Suprapubic skin (tissue), 4 donors: ENCODE data around the gene KCNJ6. TPM values are rescaled to one million over a fixed set of nuclear protein-coding genes. Genes with fewer than 3 reads are reported as not detected.
A peak's percentile ranks its signal among the peaks of the same experiment; 100 is the strongest.
"Not testable (repeated sequence)": the region's sequence is repeated elsewhere in the genome, so short reads cannot be mapped to it uniquely, and the experiment has no call there.

Experiments used
- DNase-seq, 2 donors: peaks; one replicate each; pipeline ENCODE4 v3.0.0-alpha.2; 2019; ENCODE audit warnings: low spot score in 2 of 2
- H3K27ac ChIP-seq: fragments of 200-600 bp; sonication (generic); one replicate; pipeline ENCODE4 v1.5.1; 2019
- H3K27me3 ChIP-seq: fragments of 200-600 bp; sonication (generic); one replicate; pipeline ENCODE4 v1.5.1; 2019
- H3K36me3 ChIP-seq: fragments of 200-600 bp; sonication (generic); one replicate; pipeline ENCODE4 v1.5.1; 2019
- H3K4me1 ChIP-seq: fragments of 200-600 bp; sonication (generic); one replicate; pipeline ENCODE4 v1.5.1; 2019
- H3K4me3 ChIP-seq: fragments of 200-600 bp; sonication (generic); one replicate; pipeline ENCODE4 v1.5.1; 2019; ENCODE audit warnings: mild to moderate bottlenecking
- H3K9me3 ChIP-seq: fragments of 200-600 bp; sonication (generic); one replicate; pipeline ENCODE4 v1.5.1; 2019
- EP300 ChIP-seq: sonication (generic); formaldehyde crosslinking; IDR thresholded peaks from one replicate; pipeline ENCODE4 v1.6.1; 2017; ENCODE audit warnings: antibody characterized with exemption
- POLR2A ChIP-seq, 2 donors: fragments of 450-650 bp; IDR thresholded peaks; one replicate each; pipeline ENCODE4 v1.6.1; 2017; ENCODE audit warnings: antibody characterized with exemption in 2 of 2, mild to moderate bottlenecking in 2 of 2, moderate library complexity in 2 of 2
- POLR2AphosphoS5 ChIP-seq, 3 donors: sonication (generic); formaldehyde crosslinking; IDR thresholded peaks; one replicate each; pipeline ENCODE4 v1.6.1; 2017; ENCODE audit warnings: antibody characterized with exemption in 3 of 3
- WGBS: methylation state at CpG from one replicate; pipeline ENCODE4 v1.1.5; 2018; 5-methylcytosine and 5-hydroxymethylcytosine counted together
- total RNA-seq, 4 donors: library from RNA; depleted of rRNA; stranded (reverse); fragments of >200 nt; gene quantifications; one replicate each; pipeline ENCODE4 v1.1.0, GENCODE V29; 2016
- TF ChIP-seq, protein P1 (sequence below), 2 donors: fragments of 200-600 bp in 1 of 2; fragments of 450-650 bp in 1 of 2; sonication (generic) in 1 of 2; IDR thresholded peaks; one replicate each; pipeline ENCODE4 v1.5.1; 2016 to 2019; ENCODE audit warnings: antibody characterized with exemption in 2 of 2, mild to moderate bottlenecking in 1 of 2, moderate library complexity in 1 of 2

Gene KCNJ6
- total RNA-seq, 4 donors from 2014 or later = not detected

DNA sequence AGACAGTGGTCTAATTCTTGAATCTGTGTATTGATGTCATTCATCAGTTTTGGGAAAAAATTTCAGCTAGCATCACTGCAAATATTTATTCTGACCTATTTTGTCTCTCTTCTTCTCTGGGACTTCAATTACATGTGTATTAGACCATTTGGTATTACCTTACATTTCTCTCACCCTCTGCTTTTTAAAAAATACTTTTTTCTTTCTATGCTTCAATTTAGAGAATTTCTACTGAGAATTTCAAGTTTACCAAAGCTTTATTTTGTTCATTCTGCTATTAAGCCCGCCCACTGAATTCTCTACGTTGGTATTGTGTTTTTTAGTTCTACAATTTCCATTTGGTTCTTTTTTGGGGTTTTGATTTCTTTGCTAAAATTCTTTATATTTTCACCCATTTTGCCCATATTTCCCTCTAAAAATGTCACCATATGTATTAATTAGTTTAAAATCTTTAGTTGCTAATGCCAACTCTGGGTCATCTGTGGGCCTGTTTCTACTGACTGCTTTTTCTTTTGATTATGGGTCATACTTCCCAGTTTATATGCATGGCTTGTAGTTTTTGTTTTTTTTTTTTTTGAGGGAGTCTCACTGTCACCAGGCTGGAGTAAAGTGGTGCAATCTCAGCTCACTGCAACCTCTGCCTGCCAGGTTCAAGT is 337.7 kb downstream of the KCNJ6 start:
- Histone ChIP-seq H3K4me3 (no peak overlapping the region), H3K36me3 (no peaks in the 10 kb centered on the region), H3K4me1 (no peaks in the 10 kb centered on the region), H3K9me3 (peaks cover 11% of the 10 kb centered on the region), H3K27ac (no peak overlapping the region), H3K27me3 (no peaks in the 10 kb centered on the region)
- TF ChIP-seq EP300 = no peak
- TF ChIP-seq, protein P1, sequence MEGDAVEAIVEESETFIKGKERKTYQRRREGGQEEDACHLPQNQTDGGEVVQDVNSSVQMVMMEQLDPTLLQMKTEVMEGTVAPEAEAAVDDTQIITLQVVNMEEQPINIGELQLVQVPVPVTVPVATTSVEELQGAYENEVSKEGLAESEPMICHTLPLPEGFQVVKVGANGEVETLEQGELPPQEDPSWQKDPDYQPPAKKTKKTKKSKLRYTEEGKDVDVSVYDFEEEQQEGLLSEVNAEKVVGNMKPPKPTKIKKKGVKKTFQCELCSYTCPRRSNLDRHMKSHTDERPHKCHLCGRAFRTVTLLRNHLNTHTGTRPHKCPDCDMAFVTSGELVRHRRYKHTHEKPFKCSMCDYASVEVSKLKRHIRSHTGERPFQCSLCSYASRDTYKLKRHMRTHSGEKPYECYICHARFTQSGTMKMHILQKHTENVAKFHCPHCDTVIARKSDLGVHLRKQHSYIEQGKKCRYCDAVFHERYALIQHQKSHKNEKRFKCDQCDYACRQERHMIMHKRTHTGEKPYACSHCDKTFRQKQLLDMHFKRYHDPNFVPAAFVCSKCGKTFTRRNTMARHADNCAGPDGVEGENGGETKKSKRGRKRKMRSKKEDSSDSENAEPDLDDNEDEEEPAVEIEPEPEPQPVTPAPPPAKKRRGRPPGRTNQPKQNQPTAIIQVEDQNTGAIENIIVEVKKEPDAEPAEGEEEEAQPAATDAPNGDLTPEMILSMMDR (IDR thresholded peaks at IDR 0.05) = no peak
- no peak for TF ChIP-seq POLR2A (IDR thresholded peaks at IDR 0.05)
- no peak for TF ChIP-seq POLR2AphosphoS5 (IDR thresholded peaks at IDR 0.05)
- WGBS = 93% methylated on average over 2 of the region's 2 CpGs
- no peak for DNase-seq

GRCh38 chr21:37576929-37577328 is 339.3 kb downstream of the KCNJ6 start:
- WGBS = 100% methylated on average over 1 of the region's 1 CpG
- not testable (repeated sequence) for H3K4me1 ChIP-seq, H3K4me3 ChIP-seq, H3K27ac ChIP-seq, H3K27me3 ChIP-seq, H3K36me3 ChIP-seq
- peaks cover 11% of the 10 kb centered on the region for H3K9me3 ChIP-seq
- peak in 1 of 2 donors; percentile 8 for DNase-seq

DNA sequence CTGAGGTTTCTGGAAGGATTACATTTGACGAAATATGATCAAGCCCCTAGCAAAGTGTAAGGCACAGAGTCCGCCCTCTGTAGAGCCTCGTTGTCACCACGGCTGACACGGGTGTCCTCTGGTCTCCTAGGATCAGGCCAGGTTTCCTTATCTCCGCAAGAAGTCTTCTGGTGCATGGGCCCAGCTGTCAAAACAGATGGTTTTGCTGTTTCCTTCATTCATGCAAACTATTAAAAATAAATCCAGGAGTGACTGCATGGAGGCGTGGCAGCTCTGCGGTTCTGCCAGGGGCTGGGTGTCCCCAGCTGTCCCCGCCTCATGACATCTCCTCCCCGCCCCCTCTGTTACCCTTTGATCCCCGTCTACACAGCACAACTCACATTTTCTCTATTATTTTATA is 340.7 kb downstream of the KCNJ6 start:
- TF ChIP-seq POLR2AphosphoS5 (IDR thresholded peaks at IDR 0.05) = no peak
- no peak for TF ChIP-seq POLR2A (IDR thresholded peaks at IDR 0.05)
- TF ChIP-seq EP300 = no peak
- TF ChIP-seq, protein P1 (IDR thresholded peaks at IDR 0.05) = no peak
- Histone ChIP-seq H3K27ac (no peak overlapping the region), H3K27me3 (no peaks in the 10 kb centered on the region), H3K9me3 (peaks cover 11% of the 10 kb centered on the region), H3K4me1 (no peaks in the 10 kb centered on the region), H3K4me3 (no peak overlapping the region), H3K36me3 (no peaks in the 10 kb centered on the region)
- DNase-seq = peak in 1 of 2 donors; percentile 21
- 77% methylated on average over 11 of the region's 11 CpGs for WGBS

DNA sequence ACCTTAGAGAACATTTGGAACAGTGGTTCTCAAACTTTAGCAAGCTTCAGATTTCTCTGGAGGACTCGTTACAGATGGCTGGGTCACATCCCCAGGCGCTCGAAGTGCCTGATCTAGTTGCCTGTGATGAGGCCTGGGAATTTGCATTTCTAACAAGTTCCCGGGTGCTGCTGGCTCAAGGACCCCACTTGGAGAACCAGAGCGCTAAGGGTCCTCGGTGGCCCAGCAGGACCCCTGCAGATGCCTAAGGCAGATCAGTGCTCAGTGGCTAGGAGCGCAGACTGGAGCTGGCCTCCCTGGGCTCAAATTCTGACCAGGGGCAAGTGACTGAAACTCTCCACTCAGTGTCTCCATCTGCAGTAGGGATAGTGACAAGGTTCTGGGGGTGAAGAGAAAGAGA is 341.5 kb downstream of the KCNJ6 start:
- Histone ChIP-seq H3K4me1 (no peaks in the 10 kb centered on the region), H3K9me3 (peaks cover 11% of the 10 kb centered on the region), H3K27ac (no peak overlapping the region), H3K4me3 (no peak overlapping the region), H3K36me3 (no peaks in the 10 kb centered on the region), H3K27me3 (no peaks in the 10 kb centered on the region)
- 92% methylated on average over 7 of the region's 7 CpGs for WGBS
- DNase-seq = no peak
- no peak for TF ChIP-seq POLR2AphosphoS5 (IDR thresholded peaks at IDR 0.05)

DNA sequence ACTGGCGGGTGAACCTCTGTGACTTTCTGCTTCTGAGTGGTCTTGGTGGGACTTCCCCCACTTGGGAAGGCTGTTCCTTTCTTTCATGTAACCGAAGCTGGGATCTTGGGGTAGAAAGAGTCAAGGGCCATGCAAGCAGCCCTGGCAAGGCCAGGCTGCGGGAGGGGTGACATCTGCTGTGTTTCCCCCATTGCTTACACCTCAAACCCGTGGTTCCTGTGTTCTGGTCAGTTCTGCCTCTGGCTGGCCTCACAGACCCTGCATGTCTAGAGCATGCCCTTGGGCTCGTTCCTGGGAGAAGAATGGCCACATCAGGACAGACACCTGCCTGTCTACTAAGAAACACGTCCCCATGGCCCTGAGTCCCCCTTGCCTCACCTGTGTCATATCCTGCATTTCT is 341.9 kb downstream of the KCNJ6 start:
- DNase-seq = no peak
- no peaks in the 10 kb centered on the region for H3K27me3 ChIP-seq
- H3K9me3 ChIP-seq = peaks cover 7% of the 10 kb centered on the region
- 80% methylated on average over 4 of the region's 6 CpGs for WGBS
- no peak overlapping the region for H3K27ac ChIP-seq
- H3K4me3 ChIP-seq = no peak overlapping the region
- no peaks in the 10 kb centered on the region for H3K4me1 ChIP-seq
- TF ChIP-seq, protein P1 (IDR thresholded peaks at IDR 0.05) = no peak
- TF ChIP-seq POLR2AphosphoS5 (IDR thresholded peaks at IDR 0.05) (no peak), EP300 (no peak), POLR2A (IDR thresholded peaks at IDR 0.05) (no peak)
- no peaks in the 10 kb centered on the region for H3K36me3 ChIP-seq

DNA sequence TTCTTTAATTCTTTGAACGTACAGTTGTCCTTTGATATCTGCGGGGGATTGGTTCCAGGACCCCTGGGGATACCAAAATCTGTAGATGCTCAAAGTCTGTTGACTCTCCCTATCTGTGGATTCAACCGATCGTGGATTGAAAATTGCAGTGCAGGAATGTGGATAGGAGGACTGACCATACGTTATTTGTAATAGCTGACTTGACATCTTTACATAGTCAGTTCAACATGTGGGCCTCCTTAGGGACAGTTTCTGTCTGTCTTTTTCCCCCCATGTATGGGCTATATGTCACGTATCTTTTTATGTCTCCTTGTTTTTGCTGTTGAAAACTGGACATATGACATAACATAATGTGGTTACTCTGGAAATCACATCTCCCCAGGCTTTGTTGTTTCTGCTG is 344.8 kb downstream of the KCNJ6 start:
- H3K4me1 ChIP-seq = no peaks in the 10 kb centered on the region
- H3K27ac ChIP-seq = no peak overlapping the region
- 75% methylated on average over 6 of the region's 6 CpGs for WGBS
- no peak for DNase-seq
- H3K27me3 ChIP-seq = no peaks in the 10 kb centered on the region
- no peak overlapping the region for H3K4me3 ChIP-seq
- H3K36me3 ChIP-seq = no peaks in the 10 kb centered on the region
- H3K9me3 ChIP-seq = no peaks in the 10 kb centered on the region
- TF ChIP-seq, protein P1 (IDR thresholded peaks at IDR 0.05) = no peak
- no peak for TF ChIP-seq EP300
- TF ChIP-seq POLR2AphosphoS5 (IDR thresholded peaks at IDR 0.05) = no peak
- no peak for TF ChIP-seq POLR2A (IDR thresholded peaks at IDR 0.05)
